Skeletal muscle satellite cell (primary cell): Measurements from ENCODE around the gene C4BPB.

Experiments
- H3K27me3 ChIP-seq: 2 replicates; pipeline ENCODE4 v1.7.0; 2013; ENCODE audit warnings: low read length; ENCODE audit not compliant: control insufficient read depth, insufficient read depth
- H3K36me3 ChIP-seq: 2 replicates; pipeline ENCODE4 v1.7.0; 2013; ENCODE audit warnings: mild to moderate bottlenecking, control low read depth, low read length; ENCODE audit not compliant: insufficient read depth
- H3K4me1 ChIP-seq: 2 replicates; pipeline ENCODE4 v1.7.0; 2013; ENCODE audit warnings: low read length; ENCODE audit not compliant: control insufficient read depth, insufficient read depth
- H3K4me2 ChIP-seq: 2 replicates; pipeline ENCODE4 v1.7.0; 2013; ENCODE audit warnings: mild to moderate bottlenecking, low read length
- H3K4me3 ChIP-seq: 2 replicates; pipeline ENCODE4 v1.7.0; 2013; ENCODE audit warnings: low read length
- H3K9ac ChIP-seq: 2 replicates; pipeline ENCODE4 v1.7.0; 2013; ENCODE audit warnings: mild to moderate bottlenecking, low read depth, low read length, moderate library complexity
- H3K9me3 ChIP-seq: replicated peaks from 2 replicates; pipeline ENCODE4 v1.7.0; 2013; ENCODE audit warnings: mild to moderate bottlenecking, control low read depth, low read length

Gene C4BPB

DNA sequence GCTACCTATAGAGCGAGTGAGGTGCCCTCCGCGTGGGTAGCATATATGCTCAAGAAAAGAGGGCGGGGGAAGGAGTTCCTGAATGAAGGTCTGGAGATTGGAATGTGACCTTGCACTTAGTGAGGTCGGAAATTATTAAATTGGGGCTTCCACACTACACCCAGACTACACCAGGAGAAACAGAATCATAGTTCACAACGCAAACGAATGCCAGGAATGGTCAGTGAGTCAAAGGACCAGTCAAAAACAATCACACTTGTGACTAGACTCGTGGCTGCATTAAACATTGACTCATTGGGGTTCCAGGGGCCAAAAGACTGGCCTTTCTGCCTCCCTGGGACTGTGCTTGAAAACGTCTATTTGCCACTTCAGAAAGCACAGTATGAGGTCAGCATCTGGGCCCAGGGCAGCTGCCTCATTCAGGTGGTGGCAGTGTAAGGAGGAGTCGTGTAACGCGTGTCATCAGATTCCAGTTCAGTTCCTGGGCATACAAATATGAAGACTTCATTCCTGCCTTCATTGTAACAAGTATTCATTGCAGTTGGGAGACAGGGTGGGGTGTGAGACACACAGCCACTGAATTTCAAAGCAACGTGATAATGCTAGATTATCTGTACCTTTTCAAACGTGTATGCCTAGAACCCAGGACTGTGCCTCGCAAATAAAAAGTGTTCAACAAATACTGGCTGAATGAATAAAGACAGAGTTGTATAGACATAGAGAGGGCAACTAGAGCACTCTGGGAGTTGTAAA, 37.3 kb upstream of the C4BPB start, which contains the start of gene YOD1:
Gene YOD1, minus strand, starts transcription at position 18 of the 753 bp plus-strand sequence. CDS start 178 bp downstream, outside the sequence.
- peaks cover 15% of the 10 kb centered on the region for H3K4me1 ChIP-seq

DNA sequence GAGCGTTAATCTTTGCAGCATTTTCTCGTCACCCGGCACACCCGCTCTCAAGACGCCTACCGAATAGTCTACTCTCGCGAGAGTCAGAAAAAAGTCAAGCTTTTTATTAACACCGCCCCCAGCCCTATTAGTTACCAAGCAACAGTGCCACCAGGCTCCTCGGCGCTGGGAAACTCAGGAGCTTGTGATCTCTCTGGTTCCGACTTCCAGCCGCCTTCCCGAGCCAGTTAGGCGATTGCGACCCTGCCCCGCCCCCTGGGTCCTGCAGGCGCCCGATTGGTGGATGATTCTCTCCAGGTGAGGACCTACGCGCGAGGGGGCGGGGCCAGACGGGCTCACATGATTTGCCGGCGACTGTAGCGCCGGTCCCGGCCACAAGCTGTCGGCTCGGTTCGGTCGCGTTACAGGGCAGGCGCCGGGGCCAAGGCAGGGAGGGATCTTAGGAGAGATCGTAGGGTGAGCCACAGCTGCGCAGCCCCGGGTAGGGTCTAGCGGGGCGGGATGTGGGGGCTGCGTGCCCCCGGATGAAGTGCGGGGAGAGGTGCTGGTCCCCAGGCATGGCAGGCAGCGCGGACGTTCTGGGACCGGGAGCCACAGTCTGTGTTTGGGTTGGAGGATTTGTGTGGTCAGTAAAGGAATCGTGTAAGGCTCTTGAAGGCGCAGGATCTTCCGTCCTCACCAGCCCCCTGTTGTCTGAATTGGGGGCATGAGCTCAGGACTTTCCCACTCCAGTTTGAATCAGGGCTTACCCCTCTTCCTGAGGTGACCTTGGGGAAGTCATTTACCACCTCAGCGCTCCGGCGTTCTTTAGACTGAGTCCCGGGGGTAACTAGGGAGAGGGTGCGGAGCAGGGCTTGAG, 35.5 kb upstream of the C4BPB start, which contains the start of gene PFKFB2:
Gene PFKFB2, plus strand, starts transcription at position 365 of the 859 bp plus-strand sequence. CDS start 1,443 bp downstream, outside the sequence.
- Histone ChIP-seq H3K9me3 (no peaks in the 10 kb centered on the region), H3K36me3 (peaks cover 13% of the 10 kb centered on the region), H3K4me3 (peak within 1 kb of the TSS; percentile 81), H3K9ac (peak within 1 kb of the TSS; percentile 77), H3K27me3 (no peaks in the 10 kb centered on the region), H3K4me1 (peaks cover 15% of the 10 kb centered on the region), H3K4me2 (peak within 1 kb of the TSS; percentile 90)

More for the DNA sequence above, 37.3 kb upstream of the C4BPB start, which contains the start of gene YOD1:
- Histone ChIP-seq H3K36me3 (peaks cover 13% of the 10 kb centered on the region), H3K4me3 (peak within 1 kb of the TSS; percentile 91), H3K9ac (peak within 1 kb of the TSS; percentile 97), H3K9me3 (no peaks in the 10 kb centered on the region), H3K4me2 (peak within 1 kb of the TSS; percentile 77), H3K27me3 (no peaks in the 10 kb centered on the region)

- Histone ChIP-seq H3K36me3 (peaks cover under 1% of the 10 kb centered on the region), H3K4me2 (no peak overlapping the region), H3K9ac (no peak overlapping the region), H3K4me3 (no peak overlapping the region), H3K27me3 (no peaks in the 10 kb centered on the region), H3K9me3 (no peaks in the 10 kb centered on the region), H3K4me1 (peaks cover 9% of the 10 kb centered on the region)
Observed at GRCh38 chr1:207054491-207054890, 34.2 kb upstream of the C4BPB start.

DNA sequence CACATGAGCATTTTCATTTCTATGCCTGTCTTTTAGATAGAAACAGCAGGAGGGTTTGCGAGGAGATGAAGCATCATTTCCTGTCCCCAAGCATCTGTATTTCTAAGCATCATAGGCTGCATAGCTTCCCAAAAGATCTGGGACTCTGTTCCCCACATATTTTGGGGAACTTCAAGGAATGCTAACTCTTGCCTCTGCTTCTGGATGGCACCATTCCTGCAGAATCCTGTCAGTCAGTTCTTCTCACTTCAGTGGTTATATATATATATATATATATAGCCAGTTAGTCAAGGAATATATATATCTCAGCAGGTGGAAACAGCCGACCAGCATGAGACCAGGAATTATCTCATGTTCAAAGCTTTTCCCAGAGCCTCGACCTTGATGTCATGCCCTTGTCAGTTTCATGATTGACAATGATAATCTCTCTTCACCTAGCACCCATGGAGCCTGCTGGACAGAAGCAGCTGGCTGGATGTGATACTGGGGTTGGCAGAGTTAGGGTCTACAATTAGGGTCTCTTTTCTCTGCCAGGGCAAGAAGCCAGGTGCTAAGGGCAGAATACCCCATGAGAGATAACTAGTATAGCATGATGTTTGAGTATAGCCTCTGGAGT, 33.2 kb upstream of the C4BPB start:
- Histone ChIP-seq H3K27me3 (no peaks in the 10 kb centered on the region), H3K36me3 (no peaks in the 10 kb centered on the region), H3K4me3 (no peak overlapping the region), H3K4me2 (no peak overlapping the region), H3K9me3 (no peaks in the 10 kb centered on the region), H3K4me1 (peaks cover 5% of the 10 kb centered on the region), H3K9ac (no peak overlapping the region)

DNA sequence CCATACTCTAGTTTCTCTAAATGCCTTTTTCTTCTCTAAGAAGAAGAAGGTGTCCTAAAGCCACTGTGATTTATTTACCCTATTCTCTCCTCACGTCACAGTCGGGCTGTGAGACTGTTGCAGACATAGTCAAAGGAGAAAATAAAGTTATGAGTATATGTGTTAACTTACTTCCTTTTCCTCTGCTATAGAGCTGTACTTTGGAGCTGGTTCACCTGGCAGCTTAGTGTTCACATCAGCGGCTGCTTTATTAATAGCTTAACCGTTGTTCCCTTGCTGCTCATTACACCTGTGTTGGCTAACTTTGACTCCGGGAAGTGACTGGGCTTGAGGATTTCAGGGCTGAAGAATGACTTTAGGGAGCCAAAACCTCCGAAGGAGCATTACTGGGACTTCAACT, 32.0 kb upstream of the C4BPB start:
- H3K9ac ChIP-seq, result no peak overlapping the region
- H3K4me1 ChIP-seq, result no peaks in the 10 kb centered on the region
- no peaks in the 10 kb centered on the region for H3K27me3 ChIP-seq
- no peaks in the 10 kb centered on the region for H3K9me3 ChIP-seq
- H3K36me3 ChIP-seq, result no peaks in the 10 kb centered on the region
- H3K4me2 ChIP-seq, result no peak overlapping the region
- H3K4me3 ChIP-seq, result no peak overlapping the region

DNA sequence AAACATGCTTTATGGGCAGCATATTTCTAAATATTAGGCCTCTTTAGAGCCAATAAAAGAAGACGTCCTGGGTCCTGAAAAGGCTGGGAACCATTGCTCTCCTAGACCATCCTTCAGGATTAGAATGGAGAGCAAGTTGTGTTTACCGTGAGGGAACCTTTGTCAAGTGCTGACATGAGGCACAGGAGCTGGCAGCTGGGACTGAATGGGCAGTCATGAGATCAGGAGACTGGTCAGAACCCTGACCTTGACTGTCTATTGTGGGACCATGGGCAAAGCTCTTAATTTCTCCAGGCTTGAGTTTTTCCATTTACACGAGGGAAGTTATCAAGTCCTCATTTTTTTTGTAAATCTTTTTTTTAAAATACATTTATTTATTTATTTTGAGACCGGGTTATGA, 30.4 kb upstream of the C4BPB start:
- Histone ChIP-seq H3K9me3 (no peaks in the 10 kb centered on the region), H3K4me2 (no peak overlapping the region), H3K27me3 (no peaks in the 10 kb centered on the region), H3K4me3 (no peak overlapping the region), H3K36me3 (no peaks in the 10 kb centered on the region), H3K9ac (no peak overlapping the region), H3K4me1 (no peaks in the 10 kb centered on the region)

DNA sequence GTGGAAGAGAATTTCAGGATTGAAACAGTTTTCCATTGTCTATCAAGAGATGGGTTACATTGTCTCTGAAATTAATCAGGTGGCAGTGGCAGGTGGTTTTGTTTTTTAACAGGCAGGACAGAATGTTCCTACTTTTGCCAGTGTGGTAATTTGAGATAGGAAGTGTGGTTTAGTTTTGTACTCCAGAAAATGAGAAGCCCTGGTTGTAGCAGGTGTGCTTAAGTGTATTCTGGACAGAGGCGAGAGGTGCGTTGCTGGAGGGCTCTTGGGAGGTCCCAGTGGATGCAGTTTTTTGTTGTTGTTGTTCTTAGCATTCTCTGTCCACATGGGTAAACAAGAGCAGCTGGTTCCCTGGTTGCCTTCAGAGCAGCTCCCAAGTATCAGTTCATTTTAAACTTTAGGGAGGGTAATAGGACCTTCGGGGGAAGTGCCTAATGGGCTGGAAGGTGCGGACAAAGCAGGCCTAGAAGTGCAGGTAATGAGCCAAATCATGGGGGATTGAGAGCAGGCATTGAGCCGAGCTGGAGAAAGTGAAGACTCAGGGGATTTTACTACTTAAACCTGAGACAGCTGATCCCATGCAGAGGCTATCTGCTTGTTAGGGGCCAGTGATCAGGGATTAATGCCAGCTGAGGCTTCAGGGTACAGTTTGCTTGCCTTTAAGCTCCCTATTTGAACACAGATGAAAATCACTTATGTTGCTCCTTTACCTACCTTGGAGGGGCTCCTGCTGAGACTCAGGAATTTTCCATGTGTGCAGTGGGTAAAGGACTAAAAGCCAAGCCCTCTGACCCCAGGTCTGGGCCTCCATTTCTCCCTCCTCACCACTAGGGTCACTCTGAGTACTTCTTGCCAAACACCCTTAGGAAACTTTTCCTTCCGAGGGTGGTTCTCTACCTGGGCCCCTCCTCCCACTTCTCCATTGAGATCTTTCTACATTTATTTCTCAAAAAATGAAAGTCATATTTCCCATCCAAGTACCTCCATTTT, 29.5 kb upstream of the C4BPB start:
- H3K27me3 ChIP-seq, result no peaks in the 10 kb centered on the region
- no peak overlapping the region for H3K9ac ChIP-seq
- no peak overlapping the region for H3K4me3 ChIP-seq
- H3K9me3 ChIP-seq, result no peaks in the 10 kb centered on the region
- H3K36me3 ChIP-seq, result no peaks in the 10 kb centered on the region
- no peaks in the 10 kb centered on the region for H3K4me1 ChIP-seq
- no peak overlapping the region for H3K4me2 ChIP-seq

DNA sequence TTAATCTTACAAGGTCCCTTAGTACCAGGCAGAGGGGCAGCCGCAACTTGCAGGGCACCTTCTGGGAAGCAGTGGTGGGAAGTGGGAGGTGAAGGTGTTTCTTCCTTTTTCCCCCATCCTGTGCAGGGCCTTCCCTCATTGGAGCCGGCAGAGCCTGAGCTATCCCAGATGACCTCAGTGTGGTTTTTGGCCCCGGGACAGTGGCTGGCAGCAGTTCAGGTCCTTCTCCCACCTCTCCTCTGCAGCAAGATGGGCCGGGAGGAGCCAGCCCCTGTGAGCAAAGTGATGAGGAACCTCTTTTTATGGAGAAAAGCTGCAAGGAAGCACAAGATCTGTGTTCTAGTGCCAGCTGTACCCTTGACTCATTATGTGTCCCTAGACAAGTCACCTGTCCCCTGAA, 28.8 kb upstream of the C4BPB start:
- H3K4me3 ChIP-seq, result no peak overlapping the region
- H3K9ac ChIP-seq, result no peak overlapping the region
- H3K9me3 ChIP-seq, result no peaks in the 10 kb centered on the region
- H3K4me1 ChIP-seq, result no peaks in the 10 kb centered on the region
- no peaks in the 10 kb centered on the region for H3K36me3 ChIP-seq
- no peak overlapping the region for H3K4me2 ChIP-seq
- H3K27me3 ChIP-seq, result no peaks in the 10 kb centered on the region

GRCh38 chr1:207060596-207060995, 28.1 kb upstream of the C4BPB start:
- H3K9me3 ChIP-seq, result no peaks in the 10 kb centered on the region
- no peak overlapping the region for H3K4me3 ChIP-seq
- H3K4me1 ChIP-seq, result no peaks in the 10 kb centered on the region
- no peaks in the 10 kb centered on the region for H3K36me3 ChIP-seq
- no peak overlapping the region for H3K9ac ChIP-seq
- no peak overlapping the region for H3K4me2 ChIP-seq
- H3K27me3 ChIP-seq, result no peaks in the 10 kb centered on the region

GRCh38 chr1:207062058-207062457, 26.6 kb upstream of the C4BPB start:
- no peaks in the 10 kb centered on the region for H3K9me3 ChIP-seq
- no peak overlapping the region for H3K9ac ChIP-seq
- H3K4me1 ChIP-seq, result no peaks in the 10 kb centered on the region
- no peaks in the 10 kb centered on the region for H3K36me3 ChIP-seq
- H3K4me2 ChIP-seq, result no peak overlapping the region
- no peak overlapping the region for H3K4me3 ChIP-seq
- H3K27me3 ChIP-seq, result no peaks in the 10 kb centered on the region
